MM.1S (cell line): ENCODE measurements around the gene C2CD4C.

Experiments used
- DNase-seq: peaks from one replicate; pipeline ENCODE4 v3.0.0-alpha.2; 2015
- H2AFZ ChIP-seq: fragments of 300-600 bp; sonication (generic); 2 replicates; pipeline ENCODE4 v1.6.0; 2016; ENCODE audit warnings: antibody characterized with exemption, low read length
- H3F3A ChIP-seq: fragments of 300-600 bp; sonication (generic); 2 replicates; pipeline ENCODE4 v1.6.1; 2016; ENCODE audit warnings: mild to moderate bottlenecking, antibody characterized with exemption, low read length, moderate library complexity, mixed read lengths; ENCODE audit not compliant: insufficient read depth
- H3K27ac ChIP-seq: fragments of 300-600 bp; sonication (generic); 2 replicates; pipeline ENCODE4 v1.5.1; 2016; ENCODE audit warnings: mild to moderate bottlenecking, low read length
- H3K27me3 ChIP-seq: fragments of 300-600 bp; sonication (generic); replicated peaks from 2 replicates; pipeline ENCODE4 v1.6.0; 2016; ENCODE audit warnings: low read length; ENCODE audit not compliant: insufficient read depth
- H3K36me3 ChIP-seq: fragments of 300-600 bp; sonication (generic); replicated peaks from 2 replicates; pipeline ENCODE4 v1.6.1; 2016; ENCODE audit warnings: mild to moderate bottlenecking, low read length, mixed read lengths; ENCODE audit not compliant: insufficient read depth
- H3K4me1 ChIP-seq: fragments of 300-600 bp; sonication (generic); 2 replicates; pipeline ENCODE4 v1.6.1; 2016; ENCODE audit warnings: low read length, mixed read lengths
- H3K4me2 ChIP-seq: fragments of 300-600 bp; sonication (generic); 2 replicates; pipeline ENCODE4 v1.6.0; 2016; ENCODE audit warnings: low read depth, low read length
- H3K4me3 ChIP-seq: fragments of 300-600 bp; sonication (generic); 2 replicates; pipeline ENCODE4 v1.5.1; 2016; ENCODE audit warnings: low read length, mixed read lengths
- H3K79me2 ChIP-seq: fragments of 300-600 bp; sonication (generic); 2 replicates; pipeline ENCODE4 v1.6.1; 2016; ENCODE audit warnings: mixed run types, low read length, mixed read lengths
- H3K9ac ChIP-seq: fragments of 300-600 bp; sonication (generic); 2 replicates; pipeline ENCODE4 v1.6.1; 2016; ENCODE audit warnings: low read length, mixed read lengths
- H3K9me2 ChIP-seq: fragments of 300-600 bp; sonication (generic); replicated peaks from 2 replicates; pipeline ENCODE4 v1.6.1; 2016; ENCODE audit warnings: mild to moderate bottlenecking, low read length, mixed read lengths; ENCODE audit not compliant: insufficient read depth
- H3K9me3 ChIP-seq: fragments of 300-600 bp; sonication (generic); replicated peaks from 2 replicates; pipeline ENCODE4 v1.6.1; 2016; ENCODE audit warnings: mild to moderate bottlenecking, low read length, mixed read lengths; ENCODE audit not compliant: insufficient read depth
- H4K20me1 ChIP-seq: fragments of 300-600 bp; sonication (generic); 2 replicates; pipeline ENCODE4 v1.6.1; 2016; ENCODE audit warnings: mild to moderate bottlenecking, low read length, moderate library complexity, mixed read lengths; ENCODE audit not compliant: insufficient read depth
- EZH2 ChIP-seq: fragments of 300-600 bp; sonication (generic); optimal IDR thresholded peaks from 2 replicates; pipeline ENCODE3; 2017; ENCODE audit warnings: low read depth, mild to moderate bottlenecking, antibody characterized with exemption, low read length, mixed read lengths
- EZH2phosphoT487 ChIP-seq: fragments of 300-600 bp; sonication (generic); IDR thresholded peaks from 2 replicates; pipeline ENCODE4 v1.6.1; 2018; ENCODE audit warnings: antibody characterized with exemption, low read length
- TF ChIP-seq, protein P1 (sequence below): fragments of 300-600 bp; sonication (generic); IDR thresholded peaks from 2 replicates; pipeline ENCODE4 v1.5.1; 2016; ENCODE audit warnings: antibody characterized with exemption, low read length, mixed read lengths

The C2CD4C gene

DNA sequence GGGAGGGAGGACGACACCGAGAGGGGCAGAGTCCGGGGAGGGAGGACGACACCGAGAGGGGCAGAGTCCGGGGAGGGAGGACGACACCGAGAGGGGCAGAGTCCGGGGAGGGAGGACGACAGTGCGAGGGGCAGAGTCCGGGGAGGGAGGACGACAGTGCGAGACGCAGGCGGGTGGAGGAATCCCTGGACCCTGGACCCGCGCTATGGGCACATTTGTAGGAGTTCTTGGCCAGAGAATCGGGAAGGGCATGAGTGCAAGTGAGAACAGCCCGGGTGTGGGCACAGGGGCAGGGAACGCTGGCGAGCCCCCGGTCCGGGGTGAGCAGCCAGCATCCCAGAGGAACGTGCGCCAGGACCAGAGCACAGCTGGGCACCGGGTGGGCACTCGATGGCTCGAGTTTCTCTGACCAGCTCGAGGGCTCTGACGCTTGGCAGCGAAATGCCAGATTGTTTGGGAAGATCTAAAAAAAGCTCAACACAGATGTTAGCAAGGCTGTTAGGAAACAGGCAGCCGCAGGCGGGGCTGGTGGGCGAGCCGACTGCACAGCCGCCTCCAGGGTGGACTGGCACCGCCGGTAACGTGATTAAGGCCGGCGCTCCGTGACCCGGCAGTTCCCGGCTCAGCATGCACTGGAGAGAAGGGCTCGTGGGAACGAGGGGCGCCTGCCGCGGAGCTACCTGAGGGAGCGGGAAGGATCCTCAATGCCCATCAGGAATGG is 17.9 kb upstream of the C2CD4C start:
- no peaks in the 10 kb centered on the region for H3K9me3 ChIP-seq

DNA sequence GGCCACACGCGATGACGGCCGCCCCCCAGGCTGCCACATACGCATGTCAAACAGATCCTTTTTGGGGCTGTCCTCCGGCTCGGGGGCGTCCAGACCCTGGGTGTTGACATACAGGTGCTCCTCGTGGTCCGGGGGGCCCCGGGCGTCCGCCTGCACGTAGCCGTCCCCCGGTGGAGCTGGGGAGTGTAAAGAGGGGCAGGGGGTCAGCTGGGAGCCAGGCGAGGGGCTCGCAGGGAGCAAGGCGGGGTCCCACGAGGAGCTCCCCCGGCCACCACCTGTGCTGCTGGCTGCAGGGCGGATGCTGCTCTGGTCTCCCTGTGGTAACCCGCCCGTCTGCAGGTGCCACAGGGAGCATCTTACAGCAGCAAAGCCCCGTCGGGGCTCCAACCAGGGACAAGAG is 16.1 kb upstream of the C2CD4C start:
- H3K27me3 ChIP-seq = peaks cover 55% of the 10 kb centered on the region
- no peaks in the 10 kb centered on the region for H3K4me1 ChIP-seq
- H3K9ac ChIP-seq = no peak overlapping the region
- no peaks in the 10 kb centered on the region for H3K9me3 ChIP-seq
- no peaks in the 10 kb centered on the region for H3K36me3 ChIP-seq
- H3K4me3 ChIP-seq = no peak overlapping the region
- H3K27ac ChIP-seq = no peak overlapping the region
- no peaks in the 10 kb centered on the region for H3F3A ChIP-seq
- DNase-seq = no peak
- H4K20me1 ChIP-seq = no peaks in the 10 kb centered on the region
- H2AFZ ChIP-seq = no peak overlapping the region
- no peak overlapping the region for H3K4me2 ChIP-seq
- H3K9me2 ChIP-seq = no peaks in the 10 kb centered on the region
- no peaks in the 10 kb centered on the region for H3K79me2 ChIP-seq
- TF ChIP-seq EZH2phosphoT487 = no peak
- no peak for TF ChIP-seq EZH2
- TF ChIP-seq, protein P1, sequence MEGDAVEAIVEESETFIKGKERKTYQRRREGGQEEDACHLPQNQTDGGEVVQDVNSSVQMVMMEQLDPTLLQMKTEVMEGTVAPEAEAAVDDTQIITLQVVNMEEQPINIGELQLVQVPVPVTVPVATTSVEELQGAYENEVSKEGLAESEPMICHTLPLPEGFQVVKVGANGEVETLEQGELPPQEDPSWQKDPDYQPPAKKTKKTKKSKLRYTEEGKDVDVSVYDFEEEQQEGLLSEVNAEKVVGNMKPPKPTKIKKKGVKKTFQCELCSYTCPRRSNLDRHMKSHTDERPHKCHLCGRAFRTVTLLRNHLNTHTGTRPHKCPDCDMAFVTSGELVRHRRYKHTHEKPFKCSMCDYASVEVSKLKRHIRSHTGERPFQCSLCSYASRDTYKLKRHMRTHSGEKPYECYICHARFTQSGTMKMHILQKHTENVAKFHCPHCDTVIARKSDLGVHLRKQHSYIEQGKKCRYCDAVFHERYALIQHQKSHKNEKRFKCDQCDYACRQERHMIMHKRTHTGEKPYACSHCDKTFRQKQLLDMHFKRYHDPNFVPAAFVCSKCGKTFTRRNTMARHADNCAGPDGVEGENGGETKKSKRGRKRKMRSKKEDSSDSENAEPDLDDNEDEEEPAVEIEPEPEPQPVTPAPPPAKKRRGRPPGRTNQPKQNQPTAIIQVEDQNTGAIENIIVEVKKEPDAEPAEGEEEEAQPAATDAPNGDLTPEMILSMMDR = no peak

More for the DNA sequence above, 17.9 kb upstream of the C2CD4C start:
- no peak overlapping the region for H3K4me3 ChIP-seq
- H2AFZ ChIP-seq = no peak overlapping the region
- no peaks in the 10 kb centered on the region for H3K4me1 ChIP-seq
- H4K20me1 ChIP-seq = no peaks in the 10 kb centered on the region
- no peaks in the 10 kb centered on the region for H3F3A ChIP-seq
- no peaks in the 10 kb centered on the region for H3K9me2 ChIP-seq
- H3K9ac ChIP-seq = no peak overlapping the region
- H3K79me2 ChIP-seq = no peaks in the 10 kb centered on the region
- TF ChIP-seq EZH2phosphoT487 (no peak), EZH2 (no peak)
- TF ChIP-seq, protein P1 = no peak
- no peak overlapping the region for H3K4me2 ChIP-seq
- H3K27me3 ChIP-seq = peaks cover 37% of the 10 kb centered on the region
- H3K27ac ChIP-seq = no peak overlapping the region
- no peaks in the 10 kb centered on the region for H3K36me3 ChIP-seq
- DNase-seq = no peak

DNA sequence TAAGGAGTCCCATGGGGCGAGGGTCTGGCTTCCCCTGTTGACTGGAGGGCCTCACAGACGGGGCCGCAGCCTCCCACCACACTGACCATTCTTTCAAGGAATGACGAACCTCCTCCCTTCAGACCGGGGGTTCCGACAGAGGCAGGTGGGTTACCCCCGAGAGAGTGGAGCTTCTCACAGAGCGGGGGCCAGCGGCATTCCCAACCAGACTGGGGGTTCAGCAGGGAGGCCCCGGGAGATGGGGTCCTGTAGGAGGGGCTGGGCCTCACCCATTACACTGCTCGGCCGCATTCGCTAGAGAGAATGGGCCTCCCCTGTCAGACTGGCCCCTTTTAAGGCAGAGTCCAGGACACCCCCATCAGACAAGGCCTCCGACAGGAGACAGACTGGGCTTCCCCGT is 15.6 kb upstream of the C2CD4C start:
- H3K27ac ChIP-seq = no peak overlapping the region
- no peak overlapping the region for H3K4me2 ChIP-seq
- H2AFZ ChIP-seq = no peak overlapping the region
- no peak overlapping the region for H3K9ac ChIP-seq
- H3K36me3 ChIP-seq = no peaks in the 10 kb centered on the region
- H3F3A ChIP-seq = no peaks in the 10 kb centered on the region
- no peak overlapping the region for H3K4me3 ChIP-seq
- no peaks in the 10 kb centered on the region for H3K79me2 ChIP-seq
- no peak for DNase-seq
- H3K9me2 ChIP-seq = no peaks in the 10 kb centered on the region
- peaks cover 60% of the 10 kb centered on the region for H3K27me3 ChIP-seq
- TF ChIP-seq, protein P1 = no peak
- TF ChIP-seq EZH2 (no peak), EZH2phosphoT487 (no peak)
- no peaks in the 10 kb centered on the region for H3K4me1 ChIP-seq
- H4K20me1 ChIP-seq = no peaks in the 10 kb centered on the region
- H3K9me3 ChIP-seq = no peaks in the 10 kb centered on the region
